Activated T-cell treated with anti-CD3 and anti-CD28 coated beads for 48 hours (primary cell): ENCODE results near the gene HDAC10.
"Not testable (repeated sequence)": the region's sequence is repeated elsewhere in the genome, so short reads cannot be mapped to it uniquely, and the experiment has no call there.

Experiments used
- DNase-seq: peaks from one replicate; pipeline ENCODE4 v3.0.0-alpha.2; 2020; ENCODE audit warnings: low read depth

The HDAC10 gene

GRCh38 chr22:50217543-50218152 lies 33.4 kb downstream of the HDAC10 start:
- no peak for DNase-seq

- no peak for DNase-seq
Measured at GRCh38 chr22:50216684-50217520, 34.2 kb downstream of the HDAC10 start.

- no peak for DNase-seq
Measured at GRCh38 chr22:50216055-50216683, 34.9 kb downstream of the HDAC10 start.

GRCh38 chr22:50215297-50216054 lies 35.6 kb downstream of the HDAC10 start:
- no peak for DNase-seq

- DNase-seq, result no peak
Measured at GRCh38 chr22:50213263-50213662, 37.8 kb downstream of the HDAC10 start.

GRCh38 chr22:50211147-50211546 lies 39.9 kb downstream of the HDAC10 start:
- no peak for DNase-seq

- no peak for DNase-seq
Measured at GRCh38 chr22:50210378-50211139, 40.5 kb downstream of the HDAC10 start.

- no peak for DNase-seq
Measured at GRCh38 chr22:50209893-50210292, 41.2 kb downstream of the HDAC10 start.

- DNase-seq, result no peak
Measured at GRCh38 chr22:50208939-50209892, 41.8 kb downstream of the HDAC10 start.

GRCh38 chr22:50208430-50208938 lies 42.6 kb downstream of the HDAC10 start:
- no peak for DNase-seq

- DNase-seq, result no peak
Measured at GRCh38 chr22:50207383-50208140, 43.5 kb downstream of the HDAC10 start.

GRCh38 chr22:50206599-50206998 lies 44.5 kb downstream of the HDAC10 start:
- no peak for DNase-seq

GRCh38 chr22:50205781-50206569 lies 45.1 kb downstream of the HDAC10 start:
- no peak for DNase-seq

GRCh38 chr22:50204998-50205397 lies 46.1 kb downstream of the HDAC10 start:
- DNase-seq, result not testable (repeated sequence)

GRCh38 chr22:50204571-50204970 lies 46.5 kb downstream of the HDAC10 start:
- DNase-seq, result no peak

GRCh38 chr22:50203288-50203687 lies 47.8 kb downstream of the HDAC10 start:
- DNase-seq, result no peak

- no peak for DNase-seq
Measured at GRCh38 chr22:50202130-50202666, 48.9 kb downstream of the HDAC10 start.
